Stimulated activated naive CD4-positive, alpha-beta T cell treated with Interleukin-2 at 50 U/mL for 16 hours (primary cell): ENCODE data around the gene NLK.
A peak's percentile ranks its signal among the peaks of the same experiment; 100 is the strongest.
"Not testable (repeated sequence)": the region's sequence is repeated elsewhere in the genome, so short reads cannot be mapped to it uniquely, and the experiment has no call there.

Source experiments
- DNase-seq: peaks from one replicate; lab custom pipeline; 2025; lab: John Stamatoyannopoulos, UW

NLK gene

DNA sequence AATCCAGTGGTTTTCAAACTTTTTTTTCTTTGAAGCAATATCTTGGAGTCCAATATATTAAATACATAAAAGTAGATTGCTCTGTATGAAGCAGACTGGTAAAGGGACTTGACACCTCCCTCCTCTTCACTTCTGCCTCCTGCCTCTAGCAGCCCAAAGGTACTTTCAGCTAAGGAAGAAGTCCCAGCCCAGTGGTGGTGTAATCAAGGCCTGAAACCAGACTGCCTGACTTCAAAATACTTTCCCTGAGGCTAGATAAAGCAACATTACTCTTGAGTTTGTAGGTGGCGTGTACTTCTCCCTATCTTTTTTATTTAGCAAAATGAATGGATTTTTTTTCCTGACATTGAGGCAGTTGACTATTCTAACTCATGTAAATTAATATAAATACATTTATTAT, 154.2 kb downstream of the NLK start:
- DNase-seq: no peak

DNA sequence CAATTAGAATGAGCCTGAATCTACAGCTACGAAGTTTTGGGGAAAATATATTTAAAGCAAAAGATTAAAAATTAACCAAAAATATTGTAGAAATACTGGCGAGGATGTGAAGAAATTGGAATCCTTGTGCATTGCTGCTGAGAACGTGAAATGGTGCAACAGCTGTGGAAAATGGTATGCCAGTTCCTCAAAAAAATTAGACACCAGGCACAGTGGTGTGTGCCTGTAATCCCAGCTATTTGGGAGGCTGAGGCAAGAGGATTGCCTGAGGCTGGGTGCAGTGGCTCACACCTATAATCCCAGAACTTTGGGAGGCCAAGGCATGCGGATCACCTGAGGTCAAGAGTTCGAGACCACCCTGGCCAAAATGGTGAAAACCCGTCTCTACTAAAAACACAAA, 156.6 kb downstream of the NLK start:
- DNase-seq: no peak

GRCh38 chr17:28199728-28200127, 157.3 kb downstream of the NLK start:
- no peak for DNase-seq

DNA sequence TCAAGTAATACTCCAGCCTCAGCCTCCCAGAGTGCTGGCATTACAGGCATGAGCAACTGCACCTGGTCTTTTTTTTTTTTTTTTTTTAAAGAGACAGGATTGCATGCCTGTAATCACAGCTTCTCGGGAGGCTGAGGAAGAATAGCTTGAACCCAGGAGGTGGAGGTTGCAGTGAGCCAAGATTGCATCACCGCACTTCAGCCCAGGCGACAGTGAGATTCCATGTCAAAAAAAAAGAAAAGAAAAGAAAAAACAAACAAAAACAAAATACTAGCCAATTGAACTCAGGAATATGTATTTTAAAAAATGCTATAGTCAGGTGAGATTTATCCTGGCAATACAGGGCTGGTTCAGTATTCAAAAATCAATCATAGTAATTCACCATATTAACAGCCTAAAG, 158.8 kb downstream of the NLK start:
- no peak for DNase-seq

DNA sequence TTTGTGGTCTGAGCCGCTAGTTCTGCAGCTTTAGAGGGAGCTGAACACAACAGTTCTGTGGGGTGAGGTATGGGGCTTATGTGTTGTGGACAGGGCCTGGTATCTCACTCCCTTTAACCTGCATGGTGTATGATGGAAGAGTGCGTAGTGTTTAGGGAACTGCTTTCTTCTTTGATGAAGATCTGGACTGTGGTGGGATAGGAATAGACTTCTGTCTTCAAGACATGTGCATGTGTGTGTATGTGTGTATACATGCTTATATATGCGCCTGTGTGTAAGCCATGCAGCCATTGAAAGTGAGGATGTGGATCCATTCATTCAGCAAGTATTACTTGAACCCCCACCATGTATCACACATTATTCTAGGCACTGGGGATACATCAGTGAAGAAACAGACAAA, 161.8 kb downstream of the NLK start:
- no peak for DNase-seq

DNA sequence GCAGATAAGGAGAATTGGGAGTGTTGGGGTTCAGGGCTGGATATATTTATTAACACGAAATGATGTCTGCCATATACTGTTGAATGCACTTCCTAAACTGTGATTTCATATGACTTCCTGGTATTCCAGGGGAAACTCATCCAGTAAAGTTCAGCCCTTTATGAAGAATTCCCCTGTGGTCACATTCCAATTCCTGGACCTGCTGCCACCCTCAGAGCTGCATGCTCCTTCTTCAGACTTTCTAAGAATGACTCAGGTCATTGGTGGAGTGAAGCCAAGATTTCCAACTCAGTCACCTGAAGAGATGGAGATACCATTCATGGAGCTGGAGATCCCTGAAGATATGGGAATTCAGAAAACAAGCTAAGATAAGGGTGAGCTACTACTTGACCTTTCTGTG, 162.3 kb downstream of the NLK start:
- no peak for DNase-seq

DNA sequence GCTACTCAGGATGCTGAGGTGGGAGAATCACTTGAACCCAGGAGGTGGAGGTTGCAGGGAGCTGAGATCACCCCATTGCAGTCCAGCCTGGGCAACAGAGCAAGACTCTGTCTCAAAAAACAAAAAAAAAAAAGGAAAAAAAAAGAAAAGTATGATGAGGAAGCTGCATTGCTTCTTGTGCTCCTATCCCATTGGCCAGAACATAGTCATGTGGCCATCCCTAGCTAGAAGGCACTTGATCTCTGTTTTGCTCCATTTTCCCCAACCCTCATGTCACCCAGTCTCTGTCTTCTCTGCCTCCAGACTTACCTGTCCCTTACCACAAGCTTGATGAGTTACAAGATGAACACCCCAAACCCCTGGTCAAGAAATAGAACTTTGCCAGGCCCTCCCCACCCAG, 163.8 kb downstream of the NLK start:
- DNase-seq: no peak

DNA sequence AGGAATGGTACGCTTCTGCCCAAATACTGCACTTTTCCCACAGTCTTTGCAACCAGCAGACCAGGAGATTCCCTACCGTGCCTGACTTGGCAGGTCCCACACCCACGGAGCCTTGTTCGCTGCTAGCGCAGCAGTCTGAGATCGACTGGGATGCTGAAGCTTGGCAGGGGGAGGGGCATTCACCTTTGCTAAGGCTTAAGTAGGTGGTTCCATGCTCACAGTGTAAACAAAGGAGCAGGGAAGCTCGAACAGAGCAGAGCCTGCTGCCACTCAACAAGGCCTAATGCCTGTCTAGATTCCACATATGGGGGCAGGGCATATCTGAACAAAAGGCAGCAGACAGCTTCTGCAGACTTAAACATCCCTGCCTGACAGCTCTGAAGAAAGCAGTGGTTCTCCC, 169.3 kb downstream of the NLK start:
- no peak for DNase-seq

DNA sequence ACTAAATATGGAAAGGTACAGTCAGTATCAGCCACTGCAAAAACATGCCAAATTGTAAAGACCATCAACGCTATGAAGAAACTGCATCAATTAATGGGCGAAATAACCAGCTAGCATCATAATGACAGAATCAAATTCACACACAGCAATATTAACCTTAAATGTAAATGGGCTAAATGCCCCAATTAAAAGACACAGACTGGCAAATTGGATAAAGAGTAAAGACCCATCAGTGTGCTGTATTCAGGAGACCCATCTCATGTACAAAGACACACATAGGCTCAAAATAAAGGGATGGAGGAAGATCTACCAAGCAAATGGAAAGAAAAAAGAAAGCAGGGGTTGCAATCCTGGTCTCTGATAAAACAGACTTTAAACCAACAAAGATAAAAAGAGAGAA, 171.1 kb downstream of the NLK start:
- not testable (repeated sequence) for DNase-seq

GRCh38 chr17:28216052-28216451, 173.6 kb downstream of the NLK start:
- no peak for DNase-seq

- DNase-seq: no peak
These were observed 174.1 kb downstream of the NLK start for GRCh38 chr17:28216528-28216927.

GRCh38 chr17:28219771-28220170, 177.3 kb downstream of the NLK start:
- no peak for DNase-seq

GRCh38 chr17:28221751-28222414, 179.4 kb downstream of the NLK start:
- no peak for DNase-seq

GRCh38 chr17:28225271-28225670, 182.8 kb downstream of the NLK start:
- no peak for DNase-seq

- no peak for DNase-seq
These were observed 183.4 kb downstream of the NLK start for GRCh38 chr17:28225867-28226266.

GRCh38 chr17:28226563-28227315, 184.3 kb downstream of the NLK start:
- no peak for DNase-seq

DNA sequence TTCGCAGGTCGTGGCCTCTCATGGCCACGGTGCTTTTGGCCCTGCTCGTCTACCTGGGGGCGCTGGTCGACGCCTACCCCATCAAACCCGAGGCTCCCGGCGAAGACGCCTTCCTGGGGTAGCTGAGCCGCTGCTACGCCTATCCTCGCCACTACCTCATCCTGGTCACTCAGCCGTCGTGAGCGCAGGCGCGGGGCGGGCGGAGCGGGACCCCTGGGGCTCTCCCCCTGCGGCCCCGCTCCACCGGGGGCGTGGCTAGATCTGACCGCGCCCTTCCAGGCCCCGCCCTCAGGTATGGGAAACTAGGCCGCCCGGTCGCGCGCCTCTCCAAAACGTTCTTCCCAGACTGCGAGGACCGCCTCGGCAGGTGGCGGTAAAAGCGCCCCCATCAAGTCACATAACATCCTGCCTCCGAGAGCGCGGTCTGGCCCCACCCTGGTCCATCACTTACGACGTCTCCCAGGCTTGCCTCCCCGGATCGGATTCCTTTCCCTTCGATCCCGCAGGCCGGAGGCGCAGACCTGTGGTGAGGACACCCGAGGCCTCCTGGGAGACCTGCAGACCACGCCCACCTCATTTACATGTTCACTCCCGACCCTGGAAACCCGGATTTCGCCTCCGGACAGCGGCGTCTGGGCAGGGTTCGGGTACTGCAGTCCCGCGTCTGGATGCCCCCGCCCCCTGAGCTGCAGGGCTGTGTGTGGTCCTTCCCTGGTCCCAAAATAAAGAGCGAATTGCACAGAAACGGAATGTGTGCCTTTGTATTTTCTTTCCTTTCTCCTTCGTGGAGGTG, 185.0 kb downstream of the NLK start:
- DNase-seq: no peak

DNA sequence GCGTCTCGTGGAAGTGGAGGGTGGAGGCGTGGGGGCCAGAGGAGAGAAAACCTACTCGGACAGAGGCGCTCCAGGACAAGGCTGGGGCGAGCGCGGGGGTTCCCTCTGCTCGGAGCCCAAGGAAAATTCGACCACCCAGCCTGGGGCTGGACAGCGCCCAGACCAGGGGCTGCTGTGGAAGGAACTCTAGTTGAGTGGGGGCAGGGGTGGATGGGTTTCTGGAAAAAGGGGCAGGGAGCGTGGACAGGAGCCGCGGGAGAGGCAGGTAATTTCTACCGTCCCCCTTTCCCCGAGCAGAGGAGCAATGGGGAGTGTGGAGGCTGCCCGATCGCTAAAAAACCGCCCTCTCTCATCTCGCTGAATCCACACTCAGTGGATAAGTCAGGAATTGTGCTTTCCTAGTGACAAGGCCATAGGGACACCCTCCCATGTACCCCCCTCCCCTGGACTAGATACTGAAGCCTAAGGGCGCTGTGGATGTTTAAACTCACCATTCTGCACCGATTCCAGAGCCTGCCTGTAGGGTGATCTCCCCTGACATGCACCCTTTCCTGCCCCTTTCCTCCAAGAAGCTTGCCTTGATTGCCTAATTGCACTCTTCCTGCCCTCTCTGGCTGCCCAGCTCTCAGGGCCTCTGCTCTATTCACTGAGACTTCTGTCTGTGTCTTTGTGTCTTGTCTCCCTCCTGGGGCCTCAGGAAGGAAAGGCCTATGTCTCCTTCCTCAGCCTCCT, 185.8 kb downstream of the NLK start:
- no peak for DNase-seq

- DNase-seq: no peak
These were observed 186.7 kb downstream of the NLK start for GRCh38 chr17:28228986-28229729.

GRCh38 chr17:28230011-28230410, 187.5 kb downstream of the NLK start:
- peak; percentile 12 for DNase-seq

DNA sequence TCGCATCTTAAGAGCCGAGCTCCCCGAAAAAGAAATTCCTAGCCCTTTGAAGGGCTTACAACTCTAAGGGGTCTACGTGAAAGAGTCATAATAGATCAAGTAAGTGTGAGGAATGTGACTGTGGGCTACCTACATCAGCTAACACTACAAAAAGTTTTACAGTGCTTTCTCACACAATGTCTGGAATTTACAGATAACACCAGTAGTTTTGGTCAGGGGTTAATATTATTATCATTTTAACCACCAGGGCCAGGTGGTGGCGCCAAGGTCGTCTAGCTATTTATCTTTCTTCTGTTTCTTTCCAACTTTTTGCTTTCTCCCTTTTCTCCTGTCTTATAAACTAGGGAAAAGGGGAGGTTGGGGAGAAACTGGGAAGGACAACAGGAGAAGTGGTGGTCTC, 188.1 kb downstream of the NLK start:
- DNase-seq: not testable (repeated sequence)

DNA sequence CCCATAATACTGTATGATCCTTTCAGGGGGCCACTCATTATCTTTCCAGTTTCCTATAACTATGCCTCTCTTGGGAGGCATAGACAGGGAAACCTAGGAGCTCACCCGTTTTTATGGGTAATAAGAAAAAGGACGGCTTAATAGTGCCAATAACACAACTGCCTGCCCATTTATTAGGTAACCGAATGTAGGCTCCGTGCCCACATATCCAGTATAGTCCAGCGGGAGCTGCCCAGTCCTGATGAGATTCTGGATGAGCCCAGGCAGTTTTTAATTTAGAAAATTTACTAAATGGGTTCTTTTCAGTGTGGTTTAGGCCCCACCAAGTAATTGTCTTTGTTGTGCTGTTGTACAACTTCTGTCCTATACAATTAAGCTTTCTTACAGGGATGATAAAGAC, 189.1 kb downstream of the NLK start:
- DNase-seq: not testable (repeated sequence)
